GM23248 (cell line): Measurements from ENCODE around the gene IZUMO4.

Experiments used
- EZH2 ChIP-seq: fragments of 200-600 bp; sonication (generic); IDR thresholded peaks from 2 replicates; pipeline ENCODE4 v1.6.1; 2018; ENCODE audit warnings: antibody characterized with exemption, mild to moderate bottlenecking; ENCODE audit not compliant: insufficient read depth, poor library complexity, severe bottlenecking
- EZH2phosphoT487 ChIP-seq: fragments of 200-600 bp; sonication (generic); IDR thresholded peaks from 2 replicates; pipeline ENCODE4 v1.6.1; 2018; ENCODE audit warnings: antibody characterized with exemption, moderate library complexity, mild to moderate bottlenecking, low read depth; ENCODE audit not compliant: insufficient read depth

DNA sequence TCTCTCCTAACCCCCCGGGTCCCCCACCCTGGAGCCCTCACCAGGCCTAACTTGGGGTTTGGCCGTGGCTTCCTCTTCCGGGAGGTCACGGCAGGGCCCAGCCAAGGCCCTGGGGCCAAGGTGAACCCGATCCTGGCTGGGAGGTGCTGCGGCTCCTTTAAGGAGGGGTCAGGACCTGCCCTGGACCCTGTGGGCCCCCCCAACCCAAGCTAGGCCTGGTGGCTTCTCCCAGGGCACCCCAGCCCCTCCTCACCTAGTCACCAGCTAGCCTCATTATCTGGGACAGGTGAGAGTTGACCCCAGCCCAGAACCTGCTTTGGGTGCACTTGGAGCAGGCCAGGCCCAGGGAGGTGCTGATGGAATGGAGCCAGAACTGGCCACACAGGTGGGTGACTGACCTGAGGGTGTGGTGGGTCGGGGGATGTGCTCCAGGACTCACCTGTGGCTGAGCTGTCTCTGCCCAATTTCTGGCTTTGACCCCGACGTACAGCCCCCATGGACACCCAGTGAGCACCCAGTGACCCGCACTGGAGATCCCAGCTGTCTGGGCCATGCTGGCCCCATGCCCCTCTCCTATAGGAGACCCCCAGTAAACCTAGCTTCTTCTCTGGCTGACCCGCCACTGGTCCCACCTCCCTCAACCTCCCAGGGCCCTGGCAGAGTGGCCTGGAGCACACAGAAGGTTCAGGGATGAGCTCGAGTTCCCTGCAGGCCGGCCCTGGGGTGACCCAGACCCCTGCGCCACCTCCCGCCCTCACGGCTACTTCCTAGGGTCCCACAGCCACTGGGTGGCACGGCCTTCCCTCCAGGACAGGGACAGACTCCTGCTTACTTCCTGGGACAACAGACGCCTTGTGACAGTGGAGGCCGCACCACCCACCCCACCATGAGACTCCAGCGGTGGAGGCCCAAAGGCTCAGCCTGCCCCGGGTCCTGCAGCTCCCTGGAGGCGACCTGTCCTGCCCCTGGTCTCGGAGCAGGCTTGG is 38.9 kb upstream of the IZUMO4 start:
- TF ChIP-seq EZH2: no peak
- no peak for TF ChIP-seq EZH2phosphoT487
